ENCODE measurements around the gene OR13D1.
A peak's percentile ranks its signal among the peaks of the same experiment; 100 is the strongest.
"Not testable (repeated sequence)": the region's sequence is repeated elsewhere in the genome, so short reads cannot be mapped to it uniquely, and the experiment has no call there.

Gene OR13D1, protein sequence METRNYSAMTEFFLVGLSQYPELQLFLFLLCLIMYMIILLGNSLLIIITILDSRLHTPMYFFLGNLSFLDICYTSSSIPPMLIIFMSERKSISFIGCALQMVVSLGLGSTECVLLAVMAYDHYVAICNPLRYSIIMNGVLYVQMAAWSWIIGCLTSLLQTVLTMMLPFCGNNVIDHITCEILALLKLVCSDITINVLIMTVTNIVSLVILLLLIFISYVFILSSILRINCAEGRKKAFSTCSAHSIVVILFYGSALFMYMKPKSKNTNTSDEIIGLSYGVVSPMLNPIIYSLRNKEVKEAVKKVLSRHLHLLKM

DNA sequence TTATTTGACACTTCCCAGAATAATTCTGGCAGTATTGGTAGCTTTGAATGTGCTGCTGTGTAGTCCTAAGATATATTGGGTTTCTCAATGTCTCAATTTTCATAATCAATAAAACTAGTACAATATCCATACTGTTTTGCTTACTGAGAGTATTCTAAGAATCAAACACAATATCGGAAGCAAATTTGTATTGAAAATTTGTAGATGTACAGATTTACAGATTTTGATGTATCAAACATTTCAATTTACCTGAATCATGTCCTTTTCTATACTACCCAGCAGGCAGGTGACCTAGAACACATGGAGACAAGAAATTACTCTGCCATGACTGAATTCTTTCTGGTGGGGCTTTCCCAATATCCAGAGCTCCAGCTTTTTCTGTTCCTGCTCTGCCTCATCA lies at the start of gene OR13D1:
TSS of gene OR13D1 (plus strand) at position 301 of the 400 bp plus-strand sequence. CDS start at position 301, 0 bp downstream.
- DNase-seq (ENCODE audit: low spot score): no peak

DNA sequence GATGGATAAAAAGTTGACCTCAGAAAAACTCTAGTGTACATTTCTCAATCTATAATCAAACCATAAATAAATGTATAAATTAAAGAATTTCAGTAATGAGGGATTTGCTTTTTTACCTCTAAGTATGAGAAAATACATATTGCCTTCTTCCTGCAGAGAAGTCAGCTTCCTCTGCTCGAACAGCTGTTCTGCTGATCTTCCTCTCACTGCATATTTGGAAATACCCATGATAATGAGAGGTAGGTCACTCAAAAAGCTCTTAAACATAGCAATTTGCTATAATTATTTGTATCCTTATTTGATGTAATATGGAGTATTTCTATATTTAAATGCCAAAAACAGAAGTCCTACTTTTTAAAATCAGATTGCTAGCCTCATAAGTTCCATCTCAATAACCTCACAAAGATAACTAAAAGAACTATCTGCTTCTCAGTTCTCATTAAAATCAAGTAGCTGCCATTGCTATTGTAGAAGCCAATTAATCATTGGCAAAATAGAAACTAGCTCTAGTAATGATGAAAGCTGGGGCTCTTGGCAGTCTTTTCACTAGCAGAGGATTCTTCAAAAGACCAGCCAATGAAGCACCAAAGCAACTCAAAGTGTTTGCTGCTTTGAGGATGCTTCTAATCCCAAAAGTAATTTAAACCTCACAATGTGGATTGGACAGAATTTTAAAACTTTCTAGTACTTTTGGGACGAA lies 35.7 kb upstream of the OR13D1 start:
- no peak for DNase-seq (ENCODE audit: low spot score)

DNA sequence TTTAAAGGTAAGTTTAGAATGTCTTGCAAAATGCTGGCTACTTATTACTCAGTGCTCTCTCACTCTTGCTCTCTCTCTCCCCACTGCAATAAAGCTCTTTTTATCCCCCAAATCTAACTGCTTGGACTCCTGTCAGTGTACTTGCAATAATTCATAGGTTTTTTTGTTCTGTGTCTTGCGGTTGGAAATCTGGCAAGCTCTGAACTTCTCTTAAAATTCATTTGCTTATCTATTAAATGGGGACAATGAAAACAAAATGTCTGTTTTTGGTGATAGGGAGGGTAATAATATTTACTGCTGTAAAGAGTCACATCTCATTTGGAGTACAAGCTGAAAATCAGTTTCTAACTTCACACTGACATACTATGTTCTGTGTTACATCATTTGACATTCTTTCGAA lies 18.7 kb upstream of the OR13D1 start:
- no peak for DNase-seq (ENCODE audit: low spot score)

DNA sequence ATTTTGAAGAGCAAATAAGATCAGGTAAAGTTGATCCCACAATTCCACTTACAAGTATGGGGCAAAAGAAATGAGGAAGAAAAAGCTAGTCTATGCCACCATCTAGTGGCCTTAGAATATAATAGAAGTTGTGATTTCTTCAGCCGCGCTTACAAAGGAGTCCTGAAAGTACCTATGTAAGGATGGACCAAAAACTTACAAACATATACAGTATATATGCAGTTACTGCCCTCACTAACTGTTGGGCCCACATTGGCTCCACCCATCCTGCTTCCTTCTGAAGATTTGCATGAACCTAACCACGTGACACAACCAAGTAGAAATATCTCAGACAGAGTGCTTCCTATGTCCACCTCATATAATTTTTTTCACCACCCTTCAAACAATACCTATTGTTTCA lies 11.7 kb upstream of the OR13D1 start:
- peak; percentile 75 for DNase-seq (ENCODE audit: low spot score)

DNA sequence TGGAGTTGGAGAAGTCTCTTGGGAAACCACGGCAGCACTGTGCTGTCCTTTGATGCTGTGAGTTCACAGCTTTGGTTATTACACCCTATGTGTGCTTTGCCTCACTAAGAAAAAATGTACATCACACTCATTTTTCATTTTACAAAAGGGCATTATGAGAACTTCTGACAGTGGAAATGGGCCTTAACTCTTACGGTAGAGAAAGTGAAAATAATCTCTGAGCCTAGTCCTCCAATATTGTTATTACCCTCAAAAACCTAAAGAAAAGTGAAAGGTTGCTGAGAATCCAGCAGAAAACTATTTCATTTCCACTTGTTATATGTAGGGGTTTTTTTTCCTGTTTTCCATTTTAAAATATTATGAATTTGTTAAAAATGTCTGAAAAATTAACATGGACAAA lies 8.2 kb upstream of the OR13D1 start:
- DNase-seq (ENCODE audit: low spot score): no peak

DNA sequence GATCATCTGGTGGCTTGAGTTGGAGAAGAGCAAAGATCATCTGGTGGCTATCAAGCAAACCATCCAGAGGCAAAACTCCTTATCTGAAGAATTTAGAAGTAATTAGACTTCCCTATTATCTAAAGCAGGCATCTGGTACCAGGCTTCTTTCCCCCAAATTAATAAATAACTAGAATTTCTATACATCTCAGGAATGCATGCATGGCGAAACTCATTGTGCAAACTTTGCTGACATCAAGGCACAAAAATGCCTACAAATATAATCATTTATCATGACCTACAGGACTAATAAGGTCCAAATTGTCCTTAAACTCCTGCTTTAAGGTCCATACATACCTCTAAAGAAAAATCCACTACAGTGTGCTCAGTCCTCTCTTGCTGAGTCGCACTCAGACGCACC lies 6.0 kb downstream of the OR13D1 start:
- no peak for DNase-seq (ENCODE audit: low spot score)

DNA sequence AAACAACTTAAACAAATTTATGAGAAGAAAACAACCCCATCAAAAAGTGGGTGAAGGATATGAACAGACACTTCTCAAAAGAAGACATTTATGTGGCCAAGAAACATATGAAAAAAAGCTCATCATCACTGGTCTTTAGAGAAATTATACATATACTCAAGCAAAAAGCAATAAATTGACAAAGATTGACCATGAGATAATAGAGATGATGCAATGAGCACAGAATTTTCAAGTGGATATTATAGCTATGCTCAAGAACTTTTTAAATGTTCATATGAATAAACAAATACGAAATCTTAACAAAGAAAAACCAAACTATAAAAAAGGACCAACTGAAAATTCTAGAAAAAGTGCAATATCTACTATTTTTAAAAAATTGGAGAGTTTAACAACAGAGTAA lies 14.4 kb downstream of the OR13D1 start:
- DNase-seq (ENCODE audit: low spot score): not testable (repeated sequence)

DNA sequence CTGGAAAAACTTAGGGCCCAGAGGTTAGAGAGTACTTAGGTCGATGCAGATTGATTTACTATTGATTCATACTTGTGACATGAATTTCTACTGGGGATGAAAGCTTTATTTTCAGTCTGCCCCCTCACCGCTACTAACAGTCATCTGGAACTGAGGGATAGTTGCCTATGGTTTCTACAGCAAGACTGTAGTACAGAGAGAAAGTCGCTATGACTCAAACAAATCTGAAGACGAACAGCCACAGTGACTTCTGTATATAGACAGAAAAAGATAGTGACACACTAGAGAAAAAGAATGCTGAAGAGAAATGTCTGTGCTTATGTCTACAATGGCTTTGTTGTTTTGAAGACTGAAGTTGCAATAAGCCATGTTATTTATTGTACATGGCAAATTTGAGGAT lies 17.3 kb downstream of the OR13D1 start:
- no peak for DNase-seq (ENCODE audit: low spot score)

DNA sequence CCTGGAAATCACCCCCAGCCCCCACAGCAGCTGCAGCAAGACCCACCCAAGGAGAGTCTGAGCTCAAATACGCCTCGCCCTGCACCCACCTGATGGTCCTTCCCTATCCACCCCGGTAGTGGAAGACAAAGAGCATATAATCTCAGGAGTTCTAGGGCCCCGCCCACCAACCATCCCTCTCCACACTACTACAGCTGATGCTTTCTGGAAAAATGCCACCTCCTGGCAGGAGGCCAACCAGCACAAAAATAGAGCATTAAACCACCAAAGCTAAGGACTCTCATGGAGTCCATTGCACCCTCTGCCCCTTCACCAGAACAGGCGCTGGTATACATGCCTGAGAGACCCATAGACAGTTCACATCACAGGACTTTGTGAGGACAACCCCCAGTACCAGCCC lies 30.7 kb downstream of the OR13D1 start:
- no peak for DNase-seq (ENCODE audit: low spot score)

DNA sequence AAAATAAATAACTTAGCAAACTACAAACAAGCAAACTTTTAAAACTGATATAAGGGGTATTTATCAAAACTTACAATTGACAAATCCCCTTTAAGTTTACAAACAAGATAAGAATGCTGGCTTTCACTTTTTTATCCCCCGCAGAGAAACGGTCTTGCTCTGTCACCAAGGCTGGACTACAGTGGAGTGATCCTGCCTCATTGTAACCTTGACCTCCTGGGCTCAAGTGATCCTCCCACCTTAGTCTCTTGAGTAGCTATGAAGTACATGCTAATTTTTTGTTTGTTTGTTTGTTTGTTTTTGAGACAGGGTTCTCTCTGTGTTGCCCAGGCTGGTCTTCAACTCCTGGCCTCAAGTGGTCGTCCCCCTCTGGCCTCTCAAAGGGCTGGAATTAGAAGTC lies 44.1 kb downstream of the OR13D1 start:
- no peak for DNase-seq (ENCODE audit: low spot score)

DNA sequence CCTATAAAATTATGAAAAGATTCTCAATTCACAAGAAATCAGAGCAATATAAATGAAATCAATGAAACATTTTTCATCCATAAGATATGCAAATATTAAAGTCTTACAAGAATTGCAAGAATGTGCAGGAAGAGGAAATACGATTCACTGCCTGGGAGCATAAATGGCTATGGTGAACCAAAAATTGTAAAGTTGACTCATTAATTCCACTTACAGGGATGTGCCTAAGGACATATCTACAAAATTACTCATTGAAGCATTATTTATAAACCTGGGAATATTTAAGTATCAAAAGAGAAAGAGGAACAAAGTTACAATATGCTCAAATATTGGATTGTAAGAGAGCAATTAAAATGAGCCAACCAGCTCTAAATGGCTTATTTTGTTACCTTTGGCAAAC lies 46.3 kb downstream of the OR13D1 start:
- DNase-seq (ENCODE audit: low spot score): no peak

DNA sequence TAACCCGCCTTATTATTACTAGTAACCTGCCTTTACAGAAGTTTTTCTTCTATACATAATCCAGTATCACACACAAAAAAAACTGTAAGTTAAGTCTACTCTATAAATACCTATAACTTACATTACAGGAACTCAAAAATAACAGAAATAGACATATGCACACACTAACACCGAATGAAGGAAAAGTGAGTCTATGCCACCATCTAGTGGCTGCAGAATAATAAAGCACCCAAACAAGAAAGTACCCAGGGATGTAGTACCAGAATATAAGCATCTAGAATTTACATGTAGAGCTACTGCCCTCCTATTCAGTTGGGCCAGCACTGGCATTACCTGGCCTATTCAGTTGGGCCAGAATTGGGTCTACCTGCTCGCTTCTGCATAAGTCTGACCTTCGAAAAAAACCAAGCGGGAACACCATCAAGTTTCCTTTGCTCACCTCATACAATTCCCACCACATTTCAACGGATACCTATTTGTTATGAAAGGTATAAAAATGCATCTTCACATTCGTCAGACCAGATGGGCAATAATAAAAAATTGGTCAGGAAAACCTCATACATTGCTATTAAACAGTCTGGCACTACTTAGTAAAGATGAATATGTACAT lies 49.2 kb downstream of the OR13D1 start:
- peak; percentile 77 for DNase-seq (ENCODE audit: low spot score)

Data from SW480 (cell line).